NCI-H1092 (cell line): ENCODE results near the gene RCOR1.
"Not testable (repeated sequence)": the region's sequence is repeated elsewhere in the genome, so short reads cannot be mapped to it uniquely, and the experiment has no call there.

Experiments
- DNase-seq: peaks from one replicate; lab custom pipeline; 2025; lab: John Stamatoyannopoulos, UW

The RCOR1 gene

DNA sequence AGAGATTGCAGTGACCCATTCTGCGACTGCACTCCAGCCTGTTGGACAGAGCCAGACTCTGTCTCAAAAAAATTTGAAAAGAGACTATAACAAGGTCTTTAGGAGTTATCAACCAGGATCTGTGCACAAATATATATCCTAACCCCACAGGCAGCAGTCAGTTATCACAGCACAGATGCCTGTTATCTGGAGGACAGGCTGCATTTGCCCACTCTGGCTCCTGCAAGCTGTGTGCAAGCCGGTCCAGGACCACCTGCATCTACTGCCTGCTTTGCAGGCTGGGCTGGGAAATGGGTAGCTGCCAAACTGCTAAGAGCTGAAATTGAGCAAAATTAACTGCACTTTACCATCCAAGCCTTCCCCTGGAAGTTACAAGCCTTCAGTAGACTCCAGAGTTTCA is 21.4 kb upstream of the RCOR1 start:
- DNase-seq: no peak

DNA sequence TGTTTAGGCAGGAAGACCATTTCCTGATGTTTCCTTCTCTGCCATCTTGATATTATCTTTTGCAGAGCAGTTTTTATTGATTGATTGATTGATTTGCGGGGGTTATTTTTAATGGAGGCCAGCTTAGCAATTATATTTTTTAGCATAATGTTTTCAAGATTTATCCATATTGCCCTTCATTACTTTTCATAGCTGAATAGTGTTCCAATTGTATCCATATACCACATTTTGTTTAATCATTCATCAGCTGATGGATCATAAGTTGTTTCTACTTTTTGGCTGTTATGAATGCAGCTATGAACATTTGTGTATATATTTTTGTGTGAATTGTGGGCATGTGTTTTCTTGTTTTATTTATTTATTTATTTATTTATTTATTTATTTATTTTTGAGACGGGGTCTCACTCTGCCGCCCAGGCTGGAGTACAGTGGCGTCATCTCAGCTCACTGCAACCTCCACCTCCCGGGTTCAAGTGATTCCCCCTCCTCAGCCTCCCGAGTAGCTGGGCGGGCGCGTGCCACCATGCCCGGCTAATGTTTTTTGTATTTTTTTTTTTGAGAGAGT is 20.9 kb upstream of the RCOR1 start:
- DNase-seq: no peak

DNA sequence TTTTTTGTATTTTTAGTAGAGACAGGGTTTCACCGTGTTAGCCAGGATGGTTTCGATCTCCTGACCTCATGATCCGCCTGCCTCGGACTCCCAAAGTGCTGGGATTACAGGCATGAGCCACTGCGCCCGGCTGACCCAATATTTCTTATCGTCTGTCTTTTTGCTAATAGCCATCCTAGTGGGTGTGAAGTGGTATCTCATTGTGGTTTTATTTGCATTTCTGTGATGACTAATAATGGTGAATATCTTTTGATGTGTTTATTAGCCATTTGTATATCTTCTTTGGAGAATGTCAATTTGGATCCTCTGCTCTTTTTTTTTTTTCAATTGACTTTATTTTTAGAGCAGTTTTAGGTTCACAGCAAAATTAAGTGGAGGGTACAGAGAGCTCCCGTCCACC is 19.3 kb upstream of the RCOR1 start:
- not testable (repeated sequence) for DNase-seq

DNA sequence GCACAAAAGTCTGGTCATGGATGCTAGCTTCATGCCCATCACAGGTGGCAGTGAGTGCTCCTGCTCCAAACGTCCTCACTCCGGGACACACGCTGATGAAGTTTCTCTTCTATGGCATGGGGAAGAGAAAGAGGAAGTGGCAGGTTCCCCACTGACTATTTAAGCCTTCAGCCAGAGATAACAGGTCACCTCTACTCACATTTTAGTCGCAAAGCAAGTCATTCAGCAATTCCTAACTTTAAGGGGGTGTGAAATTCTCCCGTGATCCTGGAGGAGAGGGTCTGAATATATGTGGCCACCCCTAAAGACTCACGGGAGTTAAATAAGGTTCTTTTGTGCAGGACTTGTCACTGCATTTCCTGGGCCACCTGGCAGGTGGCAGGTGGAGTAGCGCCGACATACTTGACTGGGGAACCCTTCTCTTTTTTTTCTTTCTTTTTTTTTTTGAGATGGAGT is 18.8 kb upstream of the RCOR1 start:
- no peak for DNase-seq

DNA sequence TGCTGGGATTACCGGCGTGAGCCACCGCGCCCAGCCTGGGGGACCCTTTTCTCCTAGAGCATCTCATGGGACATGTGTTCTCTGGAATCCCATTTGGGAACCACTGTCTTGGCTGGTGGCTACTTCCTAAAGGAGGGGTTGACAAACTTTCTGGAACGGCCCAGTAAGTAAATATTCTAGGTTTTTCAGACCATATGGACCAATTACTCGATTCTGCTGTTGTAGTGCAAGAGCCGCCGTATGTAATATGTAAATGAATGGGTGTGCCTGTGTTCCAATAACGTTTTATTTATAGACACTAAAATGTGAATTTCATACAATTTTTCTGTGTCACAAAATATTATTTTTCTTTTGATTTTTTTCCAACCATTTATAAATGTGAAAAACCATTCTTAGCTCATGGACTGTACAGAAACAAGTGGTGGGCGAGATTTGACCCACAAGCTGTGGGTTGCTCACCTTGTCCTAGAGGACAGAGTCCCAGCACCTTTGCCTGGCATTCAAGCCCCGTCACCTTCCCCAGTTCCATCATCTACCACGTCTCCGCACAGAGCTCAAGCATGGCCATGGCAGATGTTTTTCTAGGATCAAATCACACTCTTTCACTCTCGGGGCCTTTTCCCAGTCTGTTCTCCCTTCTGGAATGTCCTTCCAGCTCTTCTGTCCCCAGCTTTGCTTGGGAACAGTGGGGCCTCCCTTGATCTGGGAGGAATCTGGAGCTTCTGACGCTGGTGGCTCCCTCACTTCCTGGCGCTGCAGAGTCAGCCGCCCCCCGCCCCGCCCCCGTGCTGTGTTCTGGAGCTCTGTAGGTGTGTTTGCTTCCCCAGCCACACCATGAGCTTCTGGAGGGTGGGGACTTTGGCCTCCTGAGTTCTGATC is 17.9 kb upstream of the RCOR1 start:
- DNase-seq: no peak

DNA sequence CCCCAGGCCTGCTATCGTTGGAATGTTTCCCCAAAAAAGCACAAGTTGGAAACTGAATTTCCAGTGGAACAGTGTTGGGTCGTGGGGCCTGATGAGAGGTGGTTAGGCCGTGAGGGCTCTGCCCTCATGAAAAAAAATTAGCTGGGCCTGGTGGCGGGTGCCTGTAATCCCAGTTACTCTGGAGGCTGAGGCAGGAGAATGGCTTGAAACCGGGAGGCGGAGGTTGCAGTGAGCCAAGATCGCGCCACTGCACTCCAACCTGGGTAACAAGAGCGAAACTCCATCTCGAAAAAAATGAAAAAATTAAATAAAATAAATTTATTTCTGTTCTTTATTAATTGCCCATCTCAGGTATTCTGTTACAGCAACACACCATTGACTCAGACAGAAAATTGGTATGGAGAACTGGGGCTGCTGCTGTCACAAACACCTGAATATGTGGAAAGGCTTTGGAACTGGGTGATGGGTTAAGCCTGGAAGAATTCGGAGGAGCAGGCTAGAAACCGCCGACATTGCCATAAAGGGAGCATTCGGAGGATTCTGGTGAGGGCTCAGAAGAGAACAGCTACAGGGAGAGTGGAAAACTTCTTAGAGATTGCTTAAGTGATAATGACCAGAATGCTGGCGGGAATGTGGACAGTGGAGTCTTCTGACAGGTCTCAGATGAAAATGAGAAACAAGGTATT is 17.1 kb upstream of the RCOR1 start:
- DNase-seq: no peak

DNA sequence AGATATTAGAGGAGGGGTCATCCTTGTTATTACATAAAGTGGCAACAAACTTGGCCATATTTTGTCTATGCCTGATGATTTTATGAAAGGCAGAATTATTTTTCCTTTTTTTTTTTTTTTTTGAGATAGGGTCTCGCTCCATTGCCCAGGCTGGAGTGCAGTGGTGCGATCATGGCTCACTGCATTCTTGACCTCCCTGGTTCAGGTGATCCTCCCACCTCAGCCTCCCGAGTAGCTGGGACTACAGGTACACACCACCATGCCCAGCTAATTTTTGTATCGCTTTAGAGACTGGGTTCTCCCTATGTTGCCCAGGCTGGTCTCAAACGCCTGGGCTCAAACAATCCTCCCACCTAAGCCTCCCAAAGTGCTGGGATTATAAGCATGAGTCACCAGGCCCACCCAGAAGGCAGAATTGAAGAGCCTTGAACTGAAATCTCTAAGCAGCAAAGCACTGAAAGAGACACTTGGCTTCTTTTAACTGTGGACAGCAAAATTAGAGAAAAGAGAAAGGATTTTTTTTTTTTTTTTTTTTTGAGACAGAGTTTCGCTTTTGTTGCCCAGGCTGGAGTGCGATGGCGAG is 16.5 kb upstream of the RCOR1 start:
- DNase-seq: not testable (repeated sequence)

DNA sequence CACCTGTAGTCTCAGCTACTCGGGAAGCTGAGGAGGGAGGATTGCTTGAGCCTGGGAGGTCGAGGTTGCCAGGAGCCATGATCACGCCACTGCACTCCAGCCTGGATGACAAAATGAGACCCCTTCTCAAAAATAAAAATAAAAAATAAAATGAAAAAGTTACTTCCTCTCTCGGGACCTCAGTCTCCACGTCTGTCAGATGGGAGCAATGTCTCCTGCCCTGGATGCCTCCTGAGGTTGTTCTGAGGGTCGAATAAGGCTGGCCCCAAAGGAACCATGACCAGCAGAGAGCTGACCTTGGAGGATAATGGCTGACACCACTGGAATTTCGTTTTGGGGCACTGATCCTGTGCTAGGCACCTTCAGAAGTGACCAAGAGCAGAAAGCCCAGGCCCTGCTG is 13.6 kb upstream of the RCOR1 start:
- no peak for DNase-seq

DNA sequence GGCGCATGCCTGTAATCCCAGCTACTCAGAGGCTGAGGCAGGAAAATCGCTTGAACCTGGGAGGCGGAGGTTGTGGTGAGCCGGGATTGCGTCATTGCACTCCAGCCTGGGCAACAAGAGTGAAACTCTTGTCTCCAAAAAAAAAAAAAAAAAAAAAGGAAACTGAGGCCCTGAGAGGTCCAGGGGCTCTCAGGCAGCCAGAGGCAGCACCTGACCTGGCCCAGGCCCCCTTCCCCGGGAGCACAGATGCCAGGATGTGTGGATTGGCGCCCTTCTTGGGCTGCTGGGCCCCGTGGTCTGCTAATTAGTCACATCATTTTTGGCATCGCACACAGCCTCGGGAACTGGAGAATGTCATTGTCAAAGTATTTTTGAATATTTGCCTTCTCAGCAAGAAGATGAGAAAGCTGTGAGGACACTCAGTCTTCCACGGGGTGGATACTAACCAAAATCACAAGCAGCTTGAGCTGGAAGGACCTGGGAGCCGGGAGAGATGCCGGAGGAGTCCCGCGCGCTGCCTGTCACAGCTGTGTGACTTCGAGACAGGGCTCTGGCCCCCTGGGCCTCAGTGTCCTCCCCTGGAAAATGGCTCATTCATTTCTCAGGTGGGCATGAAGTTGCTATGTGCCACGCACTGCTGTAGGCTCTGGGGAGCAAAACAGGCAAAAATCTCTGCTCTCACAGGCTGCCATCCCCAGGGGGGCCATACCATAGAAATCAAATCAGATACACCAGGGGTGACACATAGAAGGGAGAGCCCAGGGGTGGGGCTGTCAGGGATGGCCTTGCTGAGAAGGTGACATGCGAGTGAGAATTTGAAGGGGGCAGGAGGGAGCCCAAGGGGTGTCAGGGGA is 12.5 kb upstream of the RCOR1 start:
- no peak for DNase-seq

DNA sequence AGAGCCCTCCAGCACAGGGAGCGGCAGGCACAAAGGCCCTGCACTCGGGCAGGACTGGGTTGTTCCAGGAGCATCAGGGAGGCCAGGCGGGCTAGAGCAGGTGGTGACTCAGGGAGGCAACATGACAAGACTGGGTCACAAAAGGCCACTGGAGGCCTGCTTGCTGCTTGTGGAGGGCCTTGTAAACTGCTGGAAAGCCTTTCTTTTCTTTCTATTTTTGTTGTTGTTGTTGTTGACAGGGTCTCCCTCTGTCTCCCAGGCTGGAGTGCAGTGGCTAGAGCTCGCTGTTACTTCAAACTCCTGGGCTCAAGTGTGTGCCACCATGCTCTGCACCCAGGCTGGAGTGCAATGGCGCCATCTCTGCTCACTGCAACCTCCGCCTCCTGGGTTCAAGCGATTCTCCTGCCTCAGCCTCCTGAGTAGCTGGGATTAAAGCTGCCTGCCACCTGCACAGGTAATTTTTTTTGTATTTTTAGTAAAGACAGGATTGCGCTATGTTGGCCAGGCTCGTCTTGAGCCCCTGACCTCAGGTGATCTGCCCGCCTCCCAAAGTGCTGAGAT is 11.8 kb upstream of the RCOR1 start:
- DNase-seq: no peak

DNA sequence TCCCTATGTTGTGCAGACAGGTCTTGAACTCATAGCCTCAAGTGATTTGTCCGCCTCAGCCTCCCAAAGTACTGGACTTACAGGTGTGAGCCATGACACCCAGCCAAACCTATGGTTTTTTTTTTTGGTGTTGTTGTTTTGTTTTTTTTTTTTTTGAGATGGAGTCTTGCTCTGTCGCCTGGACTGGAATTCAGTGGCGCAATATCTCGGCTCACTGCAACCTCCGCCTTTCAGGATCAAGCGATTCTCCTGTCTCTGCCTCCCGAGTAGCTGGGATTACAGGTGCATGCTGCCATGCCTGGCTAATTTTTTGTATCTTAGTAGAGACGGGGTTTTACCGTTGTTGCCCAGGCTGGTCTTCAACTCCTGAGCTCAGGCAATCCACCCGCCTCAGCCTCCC is 11.3 kb upstream of the RCOR1 start:
- DNase-seq: no peak

DNA sequence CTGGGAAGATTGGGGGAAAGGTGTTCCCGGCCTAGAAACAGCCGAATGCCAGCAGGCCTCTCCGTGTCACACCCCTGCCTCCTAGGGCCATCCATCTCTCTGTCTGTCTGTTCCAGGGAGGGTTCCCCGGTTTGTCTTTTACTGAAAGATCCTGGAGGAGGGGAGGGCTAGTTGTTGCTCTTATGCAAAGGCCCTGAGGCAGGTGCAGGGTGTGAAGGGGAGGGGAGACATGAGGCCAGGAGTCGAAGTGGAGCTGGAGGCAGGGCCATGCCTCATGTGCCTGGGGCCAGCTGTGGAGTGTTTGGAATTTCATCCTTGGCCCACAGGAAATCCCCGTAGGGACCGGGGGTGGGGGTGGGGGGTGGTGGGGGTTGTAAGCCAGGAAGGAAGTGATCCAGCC is 8.7 kb upstream of the RCOR1 start:
- no peak for DNase-seq

DNA sequence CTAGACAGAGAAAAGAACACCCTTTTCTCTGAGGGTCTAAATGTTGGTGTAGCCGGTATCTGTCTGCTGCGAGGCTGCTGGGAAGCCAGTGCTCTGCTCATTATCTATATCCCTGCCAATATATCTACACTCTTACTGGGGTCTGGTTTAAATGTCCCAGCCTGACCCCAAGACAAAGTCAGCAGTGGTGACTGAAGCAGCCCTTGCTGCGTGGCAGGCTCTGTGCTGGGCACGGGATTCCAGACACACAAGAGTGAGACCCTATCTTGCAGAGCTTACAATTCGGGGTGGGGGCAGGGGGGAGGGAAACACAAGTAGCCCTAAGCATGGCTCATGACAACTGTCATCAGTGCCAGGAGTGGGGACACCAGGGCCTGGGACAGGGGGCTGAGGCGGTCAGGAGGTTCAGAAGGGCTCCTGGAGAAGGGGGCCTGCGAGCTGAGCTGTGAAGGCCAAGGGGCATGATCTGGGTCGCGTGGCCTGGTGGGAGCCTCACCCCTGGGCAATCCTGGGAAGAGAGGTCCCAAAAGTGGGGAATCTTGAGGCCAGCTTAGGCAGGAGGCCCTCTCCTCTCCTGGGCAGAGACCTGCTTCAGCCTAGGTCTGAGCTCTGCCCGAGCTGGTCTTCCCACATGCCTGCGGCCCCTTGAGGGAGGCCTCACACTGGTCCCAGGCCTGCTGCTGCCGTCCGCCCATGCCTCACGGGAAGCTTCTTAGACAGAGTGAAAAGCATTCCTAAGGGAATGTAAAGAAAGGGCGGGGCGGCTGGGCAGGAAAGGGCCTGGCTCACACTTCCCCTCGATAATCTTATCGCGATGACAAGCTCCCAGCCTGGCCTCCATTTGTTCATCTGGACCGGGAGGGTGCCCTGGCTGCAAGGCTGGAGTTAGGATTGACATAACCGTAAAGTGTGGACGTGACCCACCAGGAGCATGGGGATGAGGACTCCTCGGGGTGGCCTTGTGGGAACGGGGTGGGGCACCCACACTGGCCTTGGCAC is 7.3 kb upstream of the RCOR1 start:
- no peak for DNase-seq

DNA sequence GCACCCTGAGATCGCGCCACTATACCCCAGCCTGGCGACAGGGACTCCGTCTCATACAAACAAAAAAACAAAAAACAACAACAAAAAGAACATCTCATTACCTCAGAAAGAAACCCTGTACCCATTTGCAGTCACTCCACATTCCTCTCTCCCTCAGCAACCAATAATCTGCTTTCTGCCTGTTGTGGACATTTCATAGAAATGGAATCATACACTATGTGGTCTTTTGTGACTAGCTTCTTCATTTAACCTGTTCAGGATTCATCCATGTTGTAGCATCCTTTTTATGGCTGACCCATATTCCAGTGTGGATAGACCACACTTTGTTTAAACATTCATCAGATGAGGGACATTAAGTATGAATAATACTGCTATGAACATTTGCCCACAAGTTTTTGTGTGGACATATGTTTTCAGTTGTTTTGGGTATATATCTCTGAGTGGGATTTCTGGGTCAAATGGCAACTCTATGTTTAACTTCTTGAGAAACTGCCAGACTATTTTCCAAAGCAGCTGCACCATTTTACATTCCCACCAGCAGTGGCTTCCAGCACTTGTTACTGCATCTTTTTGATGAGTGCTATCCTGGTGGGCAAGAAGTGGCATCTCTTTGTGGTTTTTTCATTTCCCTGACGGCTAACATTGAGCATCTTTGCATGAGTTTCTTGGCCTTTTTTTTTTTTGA is 5.9 kb upstream of the RCOR1 start:
- no peak for DNase-seq

DNA sequence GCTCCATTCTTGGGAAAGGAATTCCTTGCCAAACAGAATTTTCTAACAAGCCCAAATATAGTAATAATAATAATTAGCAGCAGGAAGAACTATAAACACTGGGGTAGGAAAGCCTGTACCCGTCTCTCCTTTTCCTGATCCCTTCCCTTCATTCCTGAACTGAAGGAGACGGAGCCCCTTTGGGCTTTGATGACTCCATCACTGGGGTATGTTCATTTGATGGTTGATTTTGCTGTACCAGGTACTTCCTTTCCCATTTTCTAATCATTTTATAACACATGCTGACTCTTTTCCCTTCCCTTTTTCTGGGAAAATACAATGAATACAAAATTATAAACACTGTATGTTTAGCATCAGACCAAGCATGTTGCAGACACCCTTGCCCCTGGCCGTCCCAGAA is 3.6 kb upstream of the RCOR1 start:
- DNase-seq: no peak

DNA sequence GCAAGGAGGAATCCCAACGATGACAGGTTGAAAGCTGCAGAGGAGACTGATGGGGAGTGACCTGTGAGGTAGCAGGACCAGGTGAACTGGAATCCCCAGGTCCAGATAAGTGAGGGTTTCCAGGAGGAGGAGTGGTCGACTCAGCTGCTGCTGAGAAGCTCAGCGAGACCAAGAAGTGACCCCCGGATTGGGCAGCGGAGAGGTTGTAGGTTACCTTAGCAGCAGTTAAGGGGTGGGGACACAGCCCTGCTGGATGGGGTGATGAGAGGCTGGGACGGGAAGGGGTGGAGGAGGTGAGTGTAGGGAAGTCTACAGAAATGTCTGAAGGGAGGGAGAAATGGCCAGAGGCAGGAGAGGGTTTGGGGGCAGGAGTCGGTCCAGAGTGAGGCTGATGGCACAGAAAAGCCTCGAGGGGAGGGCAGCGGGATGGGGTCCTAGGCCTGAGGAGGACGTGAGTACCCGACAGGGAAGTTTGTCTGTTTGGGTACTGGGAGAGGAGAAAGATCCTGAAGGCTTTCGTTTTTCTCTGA is 2.6 kb upstream of the RCOR1 start:
- DNase-seq: no peak

DNA sequence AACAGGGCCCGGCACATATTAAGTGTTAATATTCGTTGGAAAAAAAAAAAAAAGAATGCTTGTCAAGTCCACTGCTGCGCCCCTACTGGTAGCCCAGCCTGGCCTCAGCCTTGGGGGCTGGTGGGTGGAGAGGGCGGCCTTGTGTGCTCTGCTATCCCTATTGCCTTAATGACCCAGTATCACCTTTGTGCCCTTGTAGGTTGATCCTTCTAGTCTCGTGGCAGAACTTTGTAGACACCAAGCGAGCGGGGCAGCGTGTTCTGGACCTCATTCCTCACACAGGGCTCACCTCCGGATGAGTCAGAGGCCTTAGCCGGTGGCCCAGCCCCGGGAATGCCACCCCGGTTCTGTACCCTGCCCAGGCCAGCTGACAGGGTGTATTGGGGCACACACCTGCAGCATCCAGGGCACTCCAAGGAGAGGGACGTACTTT is 1.8 kb upstream of the RCOR1 start:
- no peak for DNase-seq

DNA sequence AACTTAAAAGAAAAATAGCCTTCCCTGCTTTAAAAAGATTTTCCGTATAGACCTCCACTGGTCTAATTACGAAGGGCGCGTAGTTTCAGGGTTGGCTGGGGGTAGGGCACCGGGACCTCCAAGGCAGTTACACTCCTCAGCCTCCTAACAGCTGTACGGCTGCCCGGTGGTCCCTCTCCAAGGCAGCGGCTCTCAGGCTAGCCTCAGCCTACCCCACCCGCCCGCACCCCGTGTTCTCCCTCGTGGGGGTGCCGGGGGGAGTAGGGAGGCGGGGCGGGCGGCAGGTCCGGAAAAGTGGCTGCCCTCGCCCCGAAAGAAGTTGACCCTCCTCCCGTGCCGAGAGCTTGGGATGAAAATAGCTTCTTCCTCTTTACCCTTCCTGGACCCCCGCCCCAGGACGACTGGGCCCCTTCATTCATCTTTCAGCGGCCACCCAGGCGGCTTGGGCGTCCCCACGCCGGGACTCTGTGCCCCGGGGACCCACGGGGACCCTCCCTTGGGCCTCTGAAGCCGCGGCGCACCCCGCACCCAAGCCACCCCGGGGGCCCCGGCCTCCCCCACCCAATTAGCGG is 991 bp upstream of the RCOR1 start:
- DNase-seq: peak; percentile 5

DNA sequence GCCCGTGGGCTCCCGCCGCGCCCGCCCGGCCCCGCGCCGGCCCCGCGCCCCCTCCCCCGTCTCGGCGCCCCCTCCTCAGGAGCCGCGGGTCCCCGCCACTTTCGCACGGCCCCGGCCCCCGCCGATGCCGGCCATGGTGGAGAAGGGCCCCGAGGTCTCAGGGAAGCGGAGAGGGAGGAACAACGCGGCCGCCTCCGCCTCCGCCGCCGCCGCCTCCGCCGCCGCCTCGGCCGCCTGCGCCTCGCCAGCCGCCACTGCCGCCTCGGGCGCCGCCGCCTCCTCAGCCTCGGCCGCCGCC is 263 bp downstream of the RCOR1 start:
- DNase-seq: no peak
